ENCODE measurements around the gene COA1. TPM values are rescaled to one million over a fixed set of nuclear protein-coding genes. Genes with fewer than 3 reads are reported as not detected.
A peak's percentile ranks its signal among the peaks of the same experiment; 100 is the strongest.

COA1 gene
- total RNA-seq, 6 donors from 2014 or later: 37.5 to 65.9 (median 44.9) TPM

GRCh38 chr7:43727003-43727402 is 2.3 kb downstream of the COA1 start:
- 91 to 95% methylated on average over 5 of the region's 5 CpGs for WGBS, 2 donors
- peaks cover 9 to 20% (median 17%) of the 10 kb centered on the region in 4 donors for H3K4me1 ChIP-seq

GRCh38 chr7:43726466-43726865 is 2.9 kb downstream of the COA1 start:
- no peak overlapping the region for H3K27ac ChIP-seq
- DNase-seq (no peak), ATAC-seq (ENCODE audit: low FRiP score in 2 of 2) (no peak)
- no peaks in the 10 kb centered on the region for H3K9me3 ChIP-seq
- H3K36me3 ChIP-seq: no peaks in the 10 kb centered on the region
- peaks cover 9 to 20% (median 17%) of the 10 kb centered on the region in 4 donors for H3K4me1 ChIP-seq
- TF ChIP-seq POLR2AphosphoS5 (IDR thresholded peaks at IDR 0.05): no peak
- TF ChIP-seq POLR2A (IDR thresholded peaks at IDR 0.05): no peak
- no peak for TF ChIP-seq EP300 (IDR thresholded peaks at IDR 0.05)
- TF ChIP-seq, protein P1, sequence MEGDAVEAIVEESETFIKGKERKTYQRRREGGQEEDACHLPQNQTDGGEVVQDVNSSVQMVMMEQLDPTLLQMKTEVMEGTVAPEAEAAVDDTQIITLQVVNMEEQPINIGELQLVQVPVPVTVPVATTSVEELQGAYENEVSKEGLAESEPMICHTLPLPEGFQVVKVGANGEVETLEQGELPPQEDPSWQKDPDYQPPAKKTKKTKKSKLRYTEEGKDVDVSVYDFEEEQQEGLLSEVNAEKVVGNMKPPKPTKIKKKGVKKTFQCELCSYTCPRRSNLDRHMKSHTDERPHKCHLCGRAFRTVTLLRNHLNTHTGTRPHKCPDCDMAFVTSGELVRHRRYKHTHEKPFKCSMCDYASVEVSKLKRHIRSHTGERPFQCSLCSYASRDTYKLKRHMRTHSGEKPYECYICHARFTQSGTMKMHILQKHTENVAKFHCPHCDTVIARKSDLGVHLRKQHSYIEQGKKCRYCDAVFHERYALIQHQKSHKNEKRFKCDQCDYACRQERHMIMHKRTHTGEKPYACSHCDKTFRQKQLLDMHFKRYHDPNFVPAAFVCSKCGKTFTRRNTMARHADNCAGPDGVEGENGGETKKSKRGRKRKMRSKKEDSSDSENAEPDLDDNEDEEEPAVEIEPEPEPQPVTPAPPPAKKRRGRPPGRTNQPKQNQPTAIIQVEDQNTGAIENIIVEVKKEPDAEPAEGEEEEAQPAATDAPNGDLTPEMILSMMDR (IDR thresholded peaks at IDR 0.05): no peak
- no peak overlapping the region for H3K4me3 ChIP-seq
- H3K27me3 ChIP-seq: no peaks in the 10 kb centered on the region
- 80 to 82% methylated on average over 4 of the region's 4 CpGs for WGBS, 2 donors

More at GRCh38 chr7:43727003-43727402, 2.3 kb downstream of the COA1 start:
- no peak overlapping the region for H3K27ac ChIP-seq
- DNase-seq: no peak
- TF ChIP-seq POLR2AphosphoS5 (IDR thresholded peaks at IDR 0.05) (no peak), POLR2A (IDR thresholded peaks at IDR 0.05) (no peak)
- TF ChIP-seq, protein P1 (IDR thresholded peaks at IDR 0.05): no peak
- no peaks in the 10 kb centered on the region for H3K27me3 ChIP-seq
- H3K36me3 ChIP-seq: no peaks in the 10 kb centered on the region
- no peak overlapping the region for H3K4me3 ChIP-seq
- ATAC-seq (ENCODE audit: low FRiP score in 2 of 2): no peak
- H3K9me3 ChIP-seq: no peaks in the 10 kb centered on the region

DNA sequence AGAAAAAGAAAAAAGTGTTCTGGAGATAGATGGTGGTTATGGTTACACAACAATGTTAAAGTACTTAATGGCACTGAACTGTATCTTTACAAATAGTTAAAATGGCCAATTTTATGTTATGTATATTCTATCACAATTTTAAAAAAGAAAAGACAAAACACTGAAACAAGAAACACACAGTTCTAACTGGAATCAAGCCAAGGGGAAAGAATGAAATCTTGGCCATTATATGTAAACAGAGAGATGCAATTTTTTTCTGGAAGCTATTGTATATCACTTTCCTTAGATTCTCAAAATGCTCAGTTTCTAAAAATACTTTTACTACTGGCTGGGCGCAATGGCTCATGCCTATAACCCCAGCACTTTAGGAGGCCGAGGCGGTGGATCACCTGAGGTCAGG is 4.1 kb downstream of the COA1 start:
- H3K27ac ChIP-seq: no peak overlapping the region
- 70 to 91% methylated on average over 1 to 3 of the region's 3 CpGs for WGBS, 2 donors
- H3K9me3 ChIP-seq: no peaks in the 10 kb centered on the region
- no peak for DNase-seq
- H3K4me3 ChIP-seq: no peak overlapping the region
- no peaks in the 10 kb centered on the region for H3K27me3 ChIP-seq
- ATAC-seq (ENCODE audit: low FRiP score in 2 of 2): no peak
- TF ChIP-seq EP300 (IDR thresholded peaks at IDR 0.05) (no peak), POLR2A (IDR thresholded peaks at IDR 0.05) (no peak), POLR2AphosphoS5 (IDR thresholded peaks at IDR 0.05) (no peak)
- TF ChIP-seq, protein P1 (IDR thresholded peaks at IDR 0.05): no peak
- no peaks in the 10 kb centered on the region for H3K36me3 ChIP-seq
- peaks cover 9 to 25% (median 17%) of the 10 kb centered on the region in 4 donors for H3K4me1 ChIP-seq

DNA sequence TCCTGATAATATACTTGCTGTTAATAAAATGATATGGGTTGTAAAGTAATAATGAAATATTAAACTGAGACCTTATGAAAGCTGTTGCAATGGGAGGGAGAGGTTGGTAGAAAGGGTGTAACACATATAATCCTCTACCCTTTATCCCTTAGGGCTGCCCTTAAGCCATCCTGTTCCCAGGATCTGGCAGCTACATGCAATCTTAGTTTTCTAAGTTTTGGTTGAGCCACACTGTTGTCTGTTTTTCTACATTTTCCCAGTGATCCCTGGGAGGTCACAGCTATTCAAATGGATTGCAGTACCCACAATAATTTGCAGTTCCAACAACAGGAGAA is 6.3 kb downstream of the COA1 start:
- Histone ChIP-seq H3K9me3 (no peaks in the 10 kb centered on the region), H3K36me3 (no peaks in the 10 kb centered on the region), H3K27ac (no peak overlapping the region), H3K4me3 (no peak overlapping the region), H3K27me3 (no peaks in the 10 kb centered on the region), H3K4me1 (peaks cover under 1 to 15% (median 4%) of the 10 kb centered on the region in 4 donors)
- DNase-seq (no peak), ATAC-seq (ENCODE audit: low FRiP score in 2 of 2) (no peak)
- no peak for TF ChIP-seq POLR2A (IDR thresholded peaks at IDR 0.05)
- TF ChIP-seq, protein P1 (IDR thresholded peaks at IDR 0.05): no peak

DNA sequence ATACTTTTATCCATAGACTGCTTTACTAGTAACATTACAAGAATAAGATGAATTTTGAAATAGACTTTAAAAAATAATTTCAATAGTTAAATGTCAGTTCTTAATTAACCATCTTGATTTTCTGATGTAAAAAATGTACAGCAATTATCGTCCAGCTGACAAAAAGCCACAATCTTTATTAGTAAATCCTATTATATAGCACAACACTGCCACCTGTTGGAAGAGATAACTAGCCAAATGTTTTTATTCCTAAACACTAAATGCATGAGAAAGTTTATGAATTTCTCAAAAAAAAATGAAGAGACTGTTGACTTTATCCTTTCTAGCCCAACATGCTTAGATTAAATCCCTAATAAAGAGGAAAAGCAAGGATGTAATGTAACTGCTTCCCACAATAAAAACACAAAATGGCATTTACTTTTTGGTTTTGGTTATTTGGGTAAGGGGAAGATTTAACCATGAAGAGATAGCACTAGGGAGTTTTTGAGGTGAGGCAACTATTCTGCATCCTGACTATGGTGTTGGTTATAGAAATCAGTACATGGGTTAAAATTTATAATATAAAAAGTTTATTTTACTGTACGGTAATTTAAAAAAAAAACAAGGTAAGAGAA is 8.0 kb downstream of the COA1 start:
- no peak overlapping the region for H3K4me3 ChIP-seq
- H3K4me1 ChIP-seq: peaks cover 0 to 5% (median 0%) of the 10 kb centered on the region in 4 donors
- 46% methylated on average over 2 of the region's 2 CpGs for WGBS, 2 donors
- TF ChIP-seq, protein P1 (IDR thresholded peaks at IDR 0.05): peak in 5 of 6 experiments; percentile 51 to 65 (median 62)
- no peak for TF ChIP-seq EP300 (IDR thresholded peaks at IDR 0.05)
- no peaks in the 10 kb centered on the region for H3K9me3 ChIP-seq
- no peaks in the 10 kb centered on the region for H3K36me3 ChIP-seq
- ATAC-seq (ENCODE audit: low FRiP score in 2 of 2) (peak in 1 of 2 donors; percentile 61), DNase-seq (no peak)
- no peaks in the 10 kb centered on the region for H3K27me3 ChIP-seq
- H3K27ac ChIP-seq: no peak overlapping the region

All from upper lobe of left lung (tissue), 6 donors.